ENCODE results near the gene CYP4V2.

Gene CYP4V2

GRCh38 chr4:186205156-186205555 lies 13.8 kb downstream of the CYP4V2 start:
- no peaks in the 10 kb centered on the region for H3K4me1 ChIP-seq (ENCODE audit: insufficient read depth, low read length)
- 89% methylated on average over 8 of the region's 8 CpGs for WGBS
- H3K9me3 ChIP-seq (ENCODE audit: insufficient read depth, low read depth, low read length), result peaks cover 5% of the 10 kb centered on the region; the same call in 1 of the 2 replicates
- H3K27ac ChIP-seq (ENCODE audit: low read depth, low read length), result no peak overlapping the region
- H3K4me3 ChIP-seq (ENCODE audit: low read length), result no peak overlapping the region
- H3K27me3 ChIP-seq (ENCODE audit: insufficient read depth, low read length), result no peaks in the 10 kb centered on the region
- H3K36me3 ChIP-seq (ENCODE audit: insufficient read depth, low read length), result no peaks in the 10 kb centered on the region
- no peak overlapping the region for H3K9ac ChIP-seq (ENCODE audit: low read depth, low read length)

DNA sequence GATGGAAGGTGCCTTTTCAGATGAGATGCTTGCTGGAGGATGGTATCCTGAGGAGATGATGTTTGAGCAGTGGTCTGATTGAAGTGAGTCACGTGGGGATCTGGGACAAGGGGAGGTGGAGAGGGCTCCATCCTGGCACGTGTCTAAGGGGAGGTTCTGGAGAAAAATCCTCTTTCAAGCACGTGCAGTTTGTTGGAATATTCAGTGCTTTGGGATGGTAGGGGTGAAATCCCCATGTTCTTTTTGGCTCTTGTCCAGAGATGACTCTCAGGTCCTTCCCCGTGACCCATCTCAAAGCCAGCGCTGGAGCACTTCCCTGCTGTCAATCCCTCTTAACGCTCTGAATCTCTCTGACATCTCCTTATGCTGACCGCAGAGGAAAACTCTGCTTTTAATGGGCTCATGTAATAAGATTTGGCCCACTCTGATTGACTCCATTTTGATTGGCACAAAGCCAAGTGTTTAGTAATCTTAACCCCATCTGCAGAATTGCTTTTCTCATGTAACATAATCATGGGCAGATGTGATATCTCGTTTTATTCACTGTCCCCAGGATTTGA lies 25.2 kb downstream of the CYP4V2 start:
- H3K27ac ChIP-seq (ENCODE audit: low read depth, low read length), result no peak overlapping the region
- no peak overlapping the region for H3K9ac ChIP-seq (ENCODE audit: low read depth, low read length)
- 88% methylated on average over 8 of the region's 8 CpGs for WGBS
- no peaks in the 10 kb centered on the region for H3K9me3 ChIP-seq (ENCODE audit: insufficient read depth, low read depth, low read length)
- H3K4me3 ChIP-seq (ENCODE audit: low read length), result no peak overlapping the region
- no peaks in the 10 kb centered on the region for H3K27me3 ChIP-seq (ENCODE audit: insufficient read depth, low read length)
- H3K36me3 ChIP-seq (ENCODE audit: insufficient read depth, low read length), result no peaks in the 10 kb centered on the region
- H3K4me1 ChIP-seq (ENCODE audit: insufficient read depth, low read length), result 0 out of 2 replicates have a peak, but pooled peaks cover 3% of the 10 kb centered on the region

- H3K9ac ChIP-seq (ENCODE audit: low read depth, low read length), result no peak overlapping the region
- no peak overlapping the region for H3K27ac ChIP-seq (ENCODE audit: low read depth, low read length)
- no peak overlapping the region for H3K4me3 ChIP-seq (ENCODE audit: low read length)
- H3K27me3 ChIP-seq (ENCODE audit: insufficient read depth, low read length), result no peaks in the 10 kb centered on the region
- H3K9me3 ChIP-seq (ENCODE audit: insufficient read depth, low read depth, low read length), result peaks cover 1% of the 10 kb centered on the region; the same call in 1 of the 2 replicates
- WGBS, result 89% methylated on average over 1 of the region's 1 CpG
- 0 out of 2 replicates have a peak, but pooled peaks cover 3% of the 10 kb centered on the region for H3K4me1 ChIP-seq (ENCODE audit: insufficient read depth, low read length)
- H3K36me3 ChIP-seq (ENCODE audit: insufficient read depth, low read length), result no peaks in the 10 kb centered on the region
These were observed 26.4 kb downstream of the CYP4V2 start for GRCh38 chr4:186217733-186218293.

DNA sequence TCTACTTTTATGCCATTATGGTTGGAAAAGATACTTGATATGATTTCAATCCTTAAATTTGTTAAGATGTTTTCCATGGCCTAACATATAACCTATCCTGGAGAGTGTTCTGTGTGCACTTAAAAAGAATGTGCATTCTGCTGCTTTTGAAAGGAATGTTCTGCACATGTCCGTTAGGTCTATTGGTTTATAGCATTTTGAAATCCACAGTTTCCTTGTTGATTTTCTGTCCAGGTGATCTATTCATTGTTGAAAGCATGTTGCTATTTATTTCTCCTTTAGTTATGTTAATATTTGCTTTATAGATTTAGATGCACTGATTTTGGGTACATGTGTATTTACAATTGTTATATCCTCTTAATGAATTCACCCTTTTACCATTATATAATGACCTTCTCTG lies 30.3 kb downstream of the CYP4V2 start:
- Histone ChIP-seq H3K9me3 (ENCODE audit: insufficient read depth, low read depth, low read length) (peaks cover 32% of the 10 kb centered on the region), H3K4me1 (ENCODE audit: insufficient read depth, low read length) (0 out of 2 replicates have a peak, but pooled peaks cover 3% of the 10 kb centered on the region), H3K27me3 (ENCODE audit: insufficient read depth, low read length) (no peaks in the 10 kb centered on the region), H3K9ac (ENCODE audit: low read depth, low read length) (no peak overlapping the region), H3K4me3 (ENCODE audit: low read length) (no peak overlapping the region), H3K36me3 (ENCODE audit: insufficient read depth, low read length) (no peaks in the 10 kb centered on the region), H3K27ac (ENCODE audit: low read depth, low read length) (no peak overlapping the region)
- WGBS, result 92% methylated on average over 1 of the region's 1 CpG

DNA sequence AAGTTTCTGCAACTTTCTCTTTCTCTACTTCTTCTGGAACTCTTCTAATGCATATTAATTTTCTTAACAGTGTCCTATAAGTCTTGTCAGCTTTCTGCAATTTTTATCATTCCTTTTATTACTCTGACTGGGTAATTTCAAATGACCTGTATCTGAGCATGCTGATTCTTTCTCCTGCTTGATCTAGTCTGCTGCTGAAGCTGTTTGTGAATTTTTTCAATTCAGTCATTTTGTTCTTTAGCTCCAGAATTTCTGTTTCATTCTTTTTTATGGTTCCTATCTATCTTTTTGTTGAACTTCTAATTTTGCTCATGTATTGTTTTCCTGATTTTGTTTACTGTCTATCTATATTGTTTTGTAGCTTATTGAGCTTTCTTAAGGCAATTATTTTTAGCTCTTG lies 34.5 kb downstream of the CYP4V2 start:
- H3K4me1 ChIP-seq (ENCODE audit: insufficient read depth, low read length), result peaks cover 6% of the 10 kb centered on the region
- no peaks in the 10 kb centered on the region for H3K27me3 ChIP-seq (ENCODE audit: insufficient read depth, low read length)
- H3K9ac ChIP-seq (ENCODE audit: low read depth, low read length), result no peak overlapping the region
- no peaks in the 10 kb centered on the region for H3K36me3 ChIP-seq (ENCODE audit: insufficient read depth, low read length)
- H3K4me3 ChIP-seq (ENCODE audit: low read length), result no peak overlapping the region
- H3K27ac ChIP-seq (ENCODE audit: low read depth, low read length), result no peak overlapping the region
- peaks cover 32% of the 10 kb centered on the region for H3K9me3 ChIP-seq (ENCODE audit: insufficient read depth, low read depth, low read length)

DNA sequence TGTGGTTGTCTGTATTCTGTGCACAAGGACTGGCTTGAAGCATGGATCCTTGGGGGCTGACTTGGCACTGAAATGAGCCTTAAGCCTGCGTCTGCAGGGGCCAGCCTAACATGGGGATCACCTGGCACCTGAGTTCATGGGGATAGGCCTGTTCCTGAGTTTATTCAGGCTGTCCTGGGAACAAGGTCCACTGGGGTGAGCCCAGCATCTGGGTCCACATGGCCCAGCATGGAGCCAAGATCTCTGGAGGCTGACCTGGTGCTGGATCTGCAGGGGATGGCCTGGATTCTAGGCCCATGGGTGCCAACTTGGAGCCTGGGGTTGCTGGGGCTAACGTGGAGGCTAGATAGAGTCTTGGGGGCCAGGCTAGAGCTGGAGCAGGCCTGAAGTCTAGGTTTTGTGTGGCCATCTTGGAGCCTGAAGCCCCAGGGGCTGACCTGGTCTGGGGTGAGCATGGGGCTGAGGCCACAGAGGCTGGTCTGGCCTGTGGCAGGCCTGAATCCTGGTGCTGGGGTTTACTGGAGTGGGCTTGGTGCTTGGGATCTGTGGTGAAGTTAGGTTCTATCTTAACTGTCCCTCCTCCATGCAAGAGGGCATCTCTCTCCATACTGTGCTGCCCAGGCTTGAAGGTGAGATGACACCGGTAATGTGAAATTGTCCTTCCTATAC lies 35.3 kb downstream of the CYP4V2 start:
- H3K4me3 ChIP-seq (ENCODE audit: low read length), result no peak overlapping the region
- H3K9ac ChIP-seq (ENCODE audit: low read depth, low read length), result no peak overlapping the region
- H3K9me3 ChIP-seq (ENCODE audit: insufficient read depth, low read depth, low read length), result peaks cover 32% of the 10 kb centered on the region
- H3K27ac ChIP-seq (ENCODE audit: low read depth, low read length), result no peak overlapping the region; the same call in 1 of the 2 replicates
- H3K27me3 ChIP-seq (ENCODE audit: insufficient read depth, low read length), result no peaks in the 10 kb centered on the region
- H3K4me1 ChIP-seq (ENCODE audit: insufficient read depth, low read length), result peaks cover 6% of the 10 kb centered on the region
- H3K36me3 ChIP-seq (ENCODE audit: insufficient read depth, low read length), result no peaks in the 10 kb centered on the region
- 95% methylated on average over 3 of the region's 3 CpGs for WGBS

DNA sequence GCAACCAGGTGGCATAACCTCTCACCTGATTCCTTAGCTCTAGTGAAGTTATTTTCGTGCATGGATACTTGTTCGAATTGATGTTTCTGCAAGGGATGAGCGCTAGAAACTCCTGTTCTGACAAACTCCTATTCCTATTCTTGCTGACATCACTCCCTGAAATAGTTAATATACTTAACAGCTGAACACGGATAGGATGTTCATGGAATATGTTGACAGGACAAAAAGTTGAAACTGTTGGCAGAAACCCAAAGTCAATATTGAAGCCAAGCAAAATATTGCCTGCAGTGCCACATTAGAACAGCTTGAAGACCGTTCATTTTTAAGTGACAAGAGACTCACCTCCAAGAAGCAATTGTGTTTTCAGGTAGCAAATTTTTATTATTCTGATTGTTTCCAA lies 35.9 kb downstream of the CYP4V2 start, which contains the start of gene KLKB1:
Gene KLKB1 (plus strand): TSS at position 287 of the 400 bp plus-strand sequence. CDS start 689 bp downstream, outside the sequence.
- Histone ChIP-seq H3K4me1 (ENCODE audit: insufficient read depth, low read length) (peaks cover 6% of the 10 kb centered on the region), H3K9ac (ENCODE audit: low read depth, low read length) (no peak within 1 kb of the TSS), H3K4me3 (ENCODE audit: low read length) (no peak within 1 kb of the TSS), H3K36me3 (ENCODE audit: insufficient read depth, low read length) (no peaks in the 10 kb centered on the region), H3K9me3 (ENCODE audit: insufficient read depth, low read depth, low read length) (peaks cover 32% of the 10 kb centered on the region), H3K27ac (ENCODE audit: low read depth, low read length) (no peak within 1 kb of the TSS; the same call in 1 of the 2 replicates), H3K27me3 (ENCODE audit: insufficient read depth, low read length) (no peaks in the 10 kb centered on the region)
- 96% methylated on average over 5 of the region's 5 CpGs for WGBS

DNA sequence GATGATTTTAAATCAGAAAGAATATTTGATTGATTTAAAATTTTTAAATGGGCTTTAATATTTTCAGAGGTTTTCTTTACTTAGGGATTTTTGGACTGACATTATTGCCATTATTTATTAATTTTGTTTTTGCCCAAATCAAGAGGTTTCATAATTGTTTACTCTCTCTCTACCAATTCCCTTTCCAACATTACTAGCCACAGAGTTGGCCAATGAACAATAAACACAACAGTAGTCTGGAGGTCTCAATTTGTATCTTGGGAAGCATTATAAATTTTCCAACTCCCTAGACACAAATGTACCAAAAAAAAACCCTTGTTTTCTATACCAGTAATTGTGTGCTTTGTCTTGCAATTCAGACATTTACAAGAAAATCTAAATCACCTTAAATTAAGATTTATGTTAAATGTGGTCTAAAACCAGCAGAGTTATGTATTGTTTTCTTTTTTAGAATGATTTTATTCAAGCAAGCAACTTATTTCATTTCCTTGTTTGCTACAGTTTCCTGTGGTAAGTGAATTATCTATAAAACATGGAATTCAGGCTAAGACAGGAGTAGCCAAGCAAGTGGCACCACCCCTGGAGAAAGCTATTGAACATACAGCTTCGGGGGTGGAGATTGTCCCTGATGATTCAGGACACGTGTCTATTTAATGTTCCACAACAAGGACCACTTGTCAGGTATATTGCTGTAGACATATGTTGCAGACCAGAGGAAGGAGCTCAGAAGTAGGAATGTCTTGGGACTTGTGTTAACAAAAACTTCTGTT lies 36.6 kb downstream of the CYP4V2 start:
- Histone ChIP-seq H3K9me3 (ENCODE audit: insufficient read depth, low read depth, low read length) (peaks cover 29% of the 10 kb centered on the region), H3K27ac (ENCODE audit: low read depth, low read length) (no peak overlapping the region), H3K27me3 (ENCODE audit: insufficient read depth, low read length) (no peaks in the 10 kb centered on the region), H3K4me3 (ENCODE audit: low read length) (no peak overlapping the region), H3K9ac (ENCODE audit: low read depth, low read length) (no peak overlapping the region), H3K4me1 (ENCODE audit: insufficient read depth, low read length) (peaks cover 6% of the 10 kb centered on the region), H3K36me3 (ENCODE audit: insufficient read depth, low read length) (no peaks in the 10 kb centered on the region)
- WGBS, result 70% methylated on average over 2 of the region's 2 CpGs

GRCh38 chr4:186228514-186228894 lies 37.1 kb downstream of the CYP4V2 start:
- no peak overlapping the region for H3K27ac ChIP-seq (ENCODE audit: low read depth, low read length)

GRCh38 chr4:186234367-186234766 lies 43.0 kb downstream of the CYP4V2 start:
- 86% methylated on average over 2 of the region's 2 CpGs for WGBS
- Histone ChIP-seq H3K4me3 (ENCODE audit: low read length) (no peak overlapping the region), H3K9me3 (ENCODE audit: insufficient read depth, low read depth, low read length) (no peaks in the 10 kb centered on the region), H3K36me3 (ENCODE audit: insufficient read depth, low read length) (no peaks in the 10 kb centered on the region), H3K27me3 (ENCODE audit: insufficient read depth, low read length) (no peaks in the 10 kb centered on the region), H3K4me1 (ENCODE audit: insufficient read depth, low read length) (no peaks in the 10 kb centered on the region), H3K9ac (ENCODE audit: low read depth, low read length) (no peak overlapping the region), H3K27ac (ENCODE audit: low read depth, low read length) (no peak overlapping the region)

More at GRCh38 chr4:186228514-186228894, 37.1 kb downstream of the CYP4V2 start:
- Histone ChIP-seq H3K4me1 (ENCODE audit: insufficient read depth, low read length) (peaks cover 6% of the 10 kb centered on the region), H3K36me3 (ENCODE audit: insufficient read depth, low read length) (no peaks in the 10 kb centered on the region), H3K9ac (ENCODE audit: low read depth, low read length) (no peak overlapping the region), H3K27me3 (ENCODE audit: insufficient read depth, low read length) (no peaks in the 10 kb centered on the region), H3K4me3 (ENCODE audit: low read length) (no peak overlapping the region), H3K9me3 (ENCODE audit: insufficient read depth, low read depth, low read length) (peaks cover 28% of the 10 kb centered on the region)
- no CpG with 5 or more reads among the region's 2 CpGs for WGBS

GRCh38 chr4:186236126-186236525 lies 44.8 kb downstream of the CYP4V2 start:
- peaks cover 4% of the 10 kb centered on the region; the same call in 1 of the 2 replicates for H3K4me1 ChIP-seq (ENCODE audit: insufficient read depth, low read length)
- 94% methylated on average over 4 of the region's 4 CpGs for WGBS

More at GRCh38 chr4:186236126-186236525, 44.8 kb downstream of the CYP4V2 start:
- no peaks in the 10 kb centered on the region for H3K36me3 ChIP-seq (ENCODE audit: insufficient read depth, low read length)
- no peaks in the 10 kb centered on the region for H3K27me3 ChIP-seq (ENCODE audit: insufficient read depth, low read length)
- H3K27ac ChIP-seq (ENCODE audit: low read depth, low read length), result no peak overlapping the region
- no peaks in the 10 kb centered on the region for H3K9me3 ChIP-seq (ENCODE audit: insufficient read depth, low read depth, low read length)
- H3K9ac ChIP-seq (ENCODE audit: low read depth, low read length), result no peak overlapping the region
- H3K4me3 ChIP-seq (ENCODE audit: low read length), result no peak overlapping the region

Measured in HUES64 (cell line).